AG10803 (cell line): ENCODE measurements around the gene C17orf100.

Source experiments
- DNase-seq: peaks from one replicate; pipeline ENCODE4 v3.0.0; 2010; ENCODE audit warnings: low read depth
- H3K4me3 ChIP-seq: 2 replicates; pipeline ENCODE4 v1.5.1; 2011; ENCODE audit warnings: mild to moderate bottlenecking, low read length, control low read depth
- TF ChIP-seq, protein P1 (sequence below): conservative IDR thresholded peaks from 2 replicates; pipeline ENCODE4 v1.5.1; 2011; ENCODE audit warnings: mild to moderate bottlenecking, low read length, control low read depth, inconsistent platforms

C17orf100 gene

GRCh38 chr17:6681671-6682070 lies 30.1 kb downstream of the C17orf100 start:
- TF ChIP-seq, protein P1, sequence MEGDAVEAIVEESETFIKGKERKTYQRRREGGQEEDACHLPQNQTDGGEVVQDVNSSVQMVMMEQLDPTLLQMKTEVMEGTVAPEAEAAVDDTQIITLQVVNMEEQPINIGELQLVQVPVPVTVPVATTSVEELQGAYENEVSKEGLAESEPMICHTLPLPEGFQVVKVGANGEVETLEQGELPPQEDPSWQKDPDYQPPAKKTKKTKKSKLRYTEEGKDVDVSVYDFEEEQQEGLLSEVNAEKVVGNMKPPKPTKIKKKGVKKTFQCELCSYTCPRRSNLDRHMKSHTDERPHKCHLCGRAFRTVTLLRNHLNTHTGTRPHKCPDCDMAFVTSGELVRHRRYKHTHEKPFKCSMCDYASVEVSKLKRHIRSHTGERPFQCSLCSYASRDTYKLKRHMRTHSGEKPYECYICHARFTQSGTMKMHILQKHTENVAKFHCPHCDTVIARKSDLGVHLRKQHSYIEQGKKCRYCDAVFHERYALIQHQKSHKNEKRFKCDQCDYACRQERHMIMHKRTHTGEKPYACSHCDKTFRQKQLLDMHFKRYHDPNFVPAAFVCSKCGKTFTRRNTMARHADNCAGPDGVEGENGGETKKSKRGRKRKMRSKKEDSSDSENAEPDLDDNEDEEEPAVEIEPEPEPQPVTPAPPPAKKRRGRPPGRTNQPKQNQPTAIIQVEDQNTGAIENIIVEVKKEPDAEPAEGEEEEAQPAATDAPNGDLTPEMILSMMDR = no peak
- no peak overlapping the region for H3K4me3 ChIP-seq
- DNase-seq = no peak

GRCh38 chr17:6682339-6682738 lies 30.8 kb downstream of the C17orf100 start:
- no peak for DNase-seq
- no peak overlapping the region for H3K4me3 ChIP-seq
- TF ChIP-seq, protein P1 = no peak

- TF ChIP-seq, protein P1 = no peak
- DNase-seq = no peak
- H3K4me3 ChIP-seq = no peak overlapping the region
These were observed 31.6 kb downstream of the C17orf100 start for GRCh38 chr17:6683081-6683684.

DNA sequence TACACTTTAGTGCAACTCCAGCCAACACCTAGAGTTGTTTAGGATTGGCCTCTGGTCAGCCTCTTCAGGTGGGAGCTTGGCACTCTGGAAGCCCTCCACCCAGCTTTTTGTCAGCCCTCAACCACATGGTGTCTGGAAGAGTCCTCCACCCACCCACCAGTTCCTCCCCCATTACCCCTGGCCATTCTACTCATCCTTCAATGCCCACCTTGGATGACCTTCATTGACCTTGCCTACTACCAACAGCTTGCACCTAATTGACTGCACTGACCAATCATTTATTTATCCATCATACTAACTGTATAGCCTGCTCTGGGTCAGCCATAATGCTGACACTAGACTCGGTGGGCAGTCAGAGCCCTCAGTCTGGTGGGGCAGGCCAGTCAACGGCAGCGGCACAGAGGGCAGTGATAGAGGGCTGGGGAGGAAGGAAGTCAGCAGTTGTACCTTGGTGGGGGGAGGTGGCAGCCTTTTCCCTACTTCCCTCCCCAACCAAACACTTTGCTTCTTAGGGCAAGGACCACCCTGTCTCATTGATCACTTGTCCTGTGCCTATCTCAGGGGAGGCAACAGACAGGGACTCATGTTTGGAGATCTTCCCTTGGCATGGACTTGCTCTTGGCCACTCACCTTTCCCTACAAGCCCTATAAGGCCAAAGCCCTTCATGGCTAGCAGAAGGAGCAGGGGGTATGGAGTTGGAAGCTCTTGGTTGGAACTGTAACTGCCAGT lies 32.3 kb downstream of the C17orf100 start:
- TF ChIP-seq, protein P1 = no peak
- H3K4me3 ChIP-seq = no peak overlapping the region
- no peak for DNase-seq

DNA sequence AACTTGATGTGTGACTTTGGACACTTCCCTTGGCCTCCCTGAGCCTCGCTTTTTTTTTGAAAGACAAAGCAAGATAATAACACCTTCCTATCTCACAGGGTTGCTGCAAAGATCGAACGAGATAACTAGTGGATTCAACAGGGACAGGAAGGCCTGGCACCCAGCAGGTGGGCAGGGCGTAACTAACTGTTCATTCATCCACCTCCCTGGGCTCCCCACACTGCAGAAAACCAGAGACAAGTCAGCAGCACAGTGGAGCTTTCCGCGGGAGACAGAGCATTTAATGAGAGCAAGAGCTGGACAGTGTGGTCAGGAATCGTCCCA lies 32.9 kb downstream of the C17orf100 start:
- DNase-seq = no peak
- TF ChIP-seq, protein P1 = no peak
- H3K4me3 ChIP-seq = no peak overlapping the region

GRCh38 chr17:6684881-6685767 lies 33.6 kb downstream of the C17orf100 start:
- TF ChIP-seq, protein P1 = no peak
- no peak overlapping the region for H3K4me3 ChIP-seq
- no peak for DNase-seq

DNA sequence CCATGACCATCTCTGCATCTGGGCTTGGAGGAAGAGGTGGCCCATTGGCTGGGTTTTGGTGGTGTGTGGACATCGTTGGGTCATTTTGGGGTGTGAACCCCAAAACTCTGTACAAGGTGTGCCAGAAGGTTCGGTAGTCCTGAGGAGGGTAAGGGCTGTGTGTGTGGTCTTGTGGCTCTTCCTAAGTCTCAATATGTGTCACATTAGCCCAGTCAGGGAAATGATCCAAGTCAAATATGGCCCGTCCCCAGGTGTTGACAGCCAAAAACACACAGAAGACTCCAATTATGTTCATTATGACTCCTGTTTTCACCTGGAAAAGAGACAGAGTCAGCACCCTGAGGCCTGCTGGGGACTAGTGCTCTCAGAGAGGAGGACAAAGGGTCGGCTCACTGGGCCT lies 34.5 kb downstream of the C17orf100 start:
- no peak for DNase-seq
- H3K4me3 ChIP-seq = no peak overlapping the region
- TF ChIP-seq, protein P1 = no peak
